Activated T-helper 9 cell treated with anti-CD3 and anti-CD28 coated beads, Interleukin-2, amount 50 U/mL, for 16 hours (primary cell): ENCODE results near the gene IGHMBP2.

ENCODE experiments used
- DNase-seq: peaks from one replicate; pipeline ENCODE4 v3.0.0-alpha.2; 2020; ENCODE audit warnings: low read depth

Gene IGHMBP2

GRCh38 chr11:68939583-68940555, 36.2 kb downstream of the IGHMBP2 start:
- DNase-seq = no peak

DNA sequence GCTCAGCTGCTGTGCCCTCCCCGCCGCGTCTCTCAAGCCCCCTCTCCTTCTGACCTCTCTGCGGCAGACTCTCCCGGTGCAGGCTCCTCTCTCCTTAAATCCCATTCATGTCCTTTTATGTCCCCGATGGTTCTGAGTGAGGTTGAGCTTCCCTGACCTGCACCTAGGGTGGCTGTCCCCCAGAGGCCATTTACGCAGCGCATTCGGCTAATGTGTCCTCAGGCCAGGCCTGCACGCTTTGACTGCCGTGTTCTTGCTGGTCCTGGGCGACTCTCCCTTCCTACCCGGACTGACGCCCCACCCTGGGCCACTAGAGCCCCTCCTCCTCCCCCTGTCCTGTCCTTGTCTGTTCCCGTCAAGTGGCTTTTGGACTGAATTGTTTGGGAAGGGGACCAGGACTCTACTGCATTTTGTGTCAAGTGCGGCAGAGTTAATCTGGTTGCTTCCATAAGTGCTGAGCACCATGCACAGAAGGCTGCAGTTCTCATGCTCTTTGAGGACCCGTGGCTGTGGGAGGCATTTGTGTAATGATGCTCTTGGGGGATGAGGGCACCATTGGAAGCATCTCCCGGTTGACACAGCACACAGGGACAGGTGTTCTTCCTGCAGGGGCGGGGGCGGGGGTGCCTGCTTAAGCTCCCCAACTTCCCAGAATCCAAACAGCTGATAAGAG, 37.1 kb downstream of the IGHMBP2 start:
- DNase-seq = no peak

- no peak for DNase-seq
These were observed 37.8 kb downstream of the IGHMBP2 start for GRCh38 chr11:68941324-68942094.

GRCh38 chr11:68942095-68942620, 38.5 kb downstream of the IGHMBP2 start:
- no peak for DNase-seq

DNA sequence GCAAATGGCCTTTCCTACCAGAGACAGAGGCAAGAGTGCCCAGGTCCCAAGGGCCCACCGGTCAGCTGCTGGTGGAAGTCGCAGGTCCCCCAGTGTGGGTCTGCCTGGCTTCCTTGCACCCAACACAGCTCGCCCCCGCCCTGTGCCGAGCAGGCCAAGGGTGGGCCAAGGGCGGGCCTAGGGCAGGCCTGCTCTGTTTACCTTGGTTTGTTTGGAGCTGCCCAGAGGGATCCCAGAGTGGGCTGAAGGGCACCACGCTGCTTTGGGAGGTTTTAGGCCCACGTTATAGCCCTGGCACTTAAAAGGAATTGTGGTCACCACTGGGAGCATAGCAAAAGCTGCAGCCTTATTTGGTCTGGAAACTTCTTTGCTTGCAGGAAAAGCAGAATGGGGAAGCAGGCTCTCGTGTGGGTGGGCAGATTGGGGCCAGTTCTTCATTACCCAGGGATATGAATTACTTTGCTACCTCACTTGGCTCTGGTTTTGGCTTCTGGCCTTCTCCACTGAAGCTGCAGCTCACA, 39.1 kb downstream of the IGHMBP2 start:
- DNase-seq = no peak

- no peak for DNase-seq
These were observed 42.9 kb downstream of the IGHMBP2 start for GRCh38 chr11:68946416-68947090.

DNA sequence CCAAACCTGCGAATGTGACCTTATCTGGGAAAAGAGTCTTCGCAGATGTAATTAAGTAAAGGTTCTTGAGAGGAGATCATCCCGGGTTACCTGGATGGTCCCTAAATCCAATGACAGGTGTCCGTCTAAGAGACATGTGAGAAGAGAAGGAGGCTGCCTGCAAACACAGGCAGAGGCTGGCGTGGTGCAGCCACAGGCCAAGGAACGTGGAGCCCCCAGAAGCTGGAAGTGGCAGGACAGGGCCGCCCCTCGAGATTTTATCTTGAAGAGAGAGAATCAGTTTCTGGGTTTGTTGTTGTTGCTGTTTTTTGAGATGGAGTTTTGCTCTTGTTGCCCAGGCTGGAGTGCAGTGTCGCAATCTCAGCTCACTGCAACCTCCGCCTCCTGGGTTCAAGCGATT, 43.5 kb downstream of the IGHMBP2 start:
- no peak for DNase-seq

DNA sequence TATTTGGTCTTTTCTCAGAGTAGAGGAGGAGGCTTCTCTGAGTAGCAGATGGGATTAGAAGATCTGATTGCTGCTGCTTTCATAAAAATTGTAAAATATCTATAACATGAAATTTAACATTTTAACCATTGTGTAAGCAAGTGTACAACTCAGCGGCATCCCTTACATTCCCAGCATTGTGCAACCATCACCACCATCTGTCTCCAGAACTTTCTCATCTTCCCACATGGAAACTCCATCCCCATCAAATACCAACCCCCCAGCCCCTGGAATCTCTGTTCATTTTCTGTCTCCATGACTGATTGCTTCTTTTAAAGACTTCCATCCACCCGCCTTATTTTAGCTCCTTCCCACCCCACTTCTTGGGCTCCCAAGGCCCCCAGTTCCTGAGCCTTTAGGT, 44.8 kb downstream of the IGHMBP2 start:
- DNase-seq = no peak

- DNase-seq = no peak
These were observed 45.2 kb downstream of the IGHMBP2 start for GRCh38 chr11:68948935-68949334.

DNA sequence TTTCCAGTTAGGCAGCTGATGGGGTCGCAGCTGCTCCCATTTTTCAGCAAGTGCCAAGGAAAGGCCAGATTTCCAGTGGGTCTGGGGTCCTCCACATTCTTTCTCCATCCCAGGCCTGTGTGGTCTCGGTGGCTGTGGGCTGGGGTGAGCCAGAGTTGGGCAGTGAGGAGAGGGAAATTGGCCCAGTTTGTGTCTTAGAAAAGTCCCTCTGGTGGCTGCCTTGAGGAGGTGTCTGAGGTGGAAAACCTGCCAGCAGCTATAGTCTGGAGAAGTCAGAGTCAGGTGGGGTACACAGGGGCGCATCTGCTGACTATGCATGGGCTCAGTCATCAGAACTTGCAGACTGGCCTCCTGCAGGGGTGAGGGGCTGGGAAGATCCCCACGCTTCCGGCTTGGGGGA, 46.6 kb downstream of the IGHMBP2 start:
- no peak for DNase-seq

- no peak for DNase-seq
These were observed 47.1 kb downstream of the IGHMBP2 start for GRCh38 chr11:68950762-68951161.

- DNase-seq = no peak
These were observed 51.3 kb downstream of the IGHMBP2 start for GRCh38 chr11:68954836-68955606.

DNA sequence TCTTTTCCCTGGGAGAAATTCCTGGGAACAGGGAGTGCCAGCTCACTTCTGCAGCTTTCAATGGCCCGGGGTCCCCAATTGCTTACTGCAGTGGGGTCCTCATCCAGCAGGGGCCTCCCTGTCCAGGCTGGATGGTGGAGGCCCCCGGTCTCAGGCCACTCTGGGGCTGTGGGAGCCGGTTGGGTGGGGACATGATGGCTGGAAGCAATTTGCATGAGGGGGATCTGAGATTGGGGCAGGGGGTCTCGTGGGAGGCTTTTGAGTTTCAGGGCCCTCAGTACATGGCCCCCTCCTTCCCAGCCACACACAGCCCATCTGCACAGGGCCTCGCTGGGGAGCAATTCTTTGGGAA, 51.9 kb downstream of the IGHMBP2 start:
- no peak for DNase-seq

DNA sequence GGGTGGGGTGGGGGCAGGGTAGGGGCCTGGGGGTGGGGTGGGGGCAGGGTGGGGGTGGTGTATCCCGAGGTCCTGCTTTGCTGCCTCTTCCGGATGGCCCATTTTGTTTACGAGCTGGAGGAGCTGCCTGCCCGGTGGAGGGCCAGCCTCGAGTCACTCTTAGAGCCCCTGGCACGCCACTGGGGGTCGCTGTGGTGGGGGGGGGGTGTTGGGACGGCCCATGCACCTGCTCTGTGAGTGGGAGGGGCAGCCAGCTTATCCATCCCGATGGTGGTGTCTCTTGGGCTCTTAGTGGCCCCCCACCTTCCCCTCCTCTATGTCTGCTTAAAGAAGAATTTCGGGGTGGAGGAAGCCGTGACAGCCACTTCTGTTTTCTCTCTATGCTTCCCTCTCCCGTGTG, 52.5 kb downstream of the IGHMBP2 start:
- DNase-seq = no peak

DNA sequence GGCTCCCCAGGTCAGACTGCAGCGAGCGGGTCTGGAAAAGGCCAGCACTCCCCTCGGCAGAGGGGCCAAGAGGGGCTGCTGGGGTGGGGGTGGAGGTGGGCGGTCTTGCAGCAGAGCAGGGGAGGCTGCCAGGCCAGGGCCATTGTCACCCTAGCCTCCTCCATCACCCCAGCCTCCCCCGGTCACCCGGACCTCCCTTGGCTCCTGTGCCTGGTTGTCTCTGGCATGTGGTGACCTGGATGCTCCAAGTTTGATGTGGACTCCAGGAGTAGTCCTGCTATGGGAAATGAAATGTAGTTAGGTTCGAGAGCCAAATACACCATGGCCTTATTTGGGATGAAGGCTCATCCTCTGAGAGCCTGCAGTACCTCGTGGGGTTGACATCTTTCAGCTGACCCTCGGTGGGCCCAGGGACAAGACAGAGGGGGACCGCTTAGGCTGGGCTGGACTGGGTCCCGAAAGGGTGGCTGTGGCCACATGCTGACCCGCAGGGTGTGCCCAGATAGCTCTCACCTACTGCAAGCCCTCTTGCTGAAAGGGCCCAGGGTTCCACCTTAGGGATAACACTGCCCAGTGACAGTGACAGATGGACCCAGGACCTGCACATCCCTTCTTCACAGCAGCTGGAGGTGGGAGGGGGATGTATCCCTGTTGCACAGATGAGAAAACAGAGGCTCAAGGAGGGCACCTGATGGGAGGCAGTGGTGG, 53.0 kb downstream of the IGHMBP2 start:
- no peak for DNase-seq

DNA sequence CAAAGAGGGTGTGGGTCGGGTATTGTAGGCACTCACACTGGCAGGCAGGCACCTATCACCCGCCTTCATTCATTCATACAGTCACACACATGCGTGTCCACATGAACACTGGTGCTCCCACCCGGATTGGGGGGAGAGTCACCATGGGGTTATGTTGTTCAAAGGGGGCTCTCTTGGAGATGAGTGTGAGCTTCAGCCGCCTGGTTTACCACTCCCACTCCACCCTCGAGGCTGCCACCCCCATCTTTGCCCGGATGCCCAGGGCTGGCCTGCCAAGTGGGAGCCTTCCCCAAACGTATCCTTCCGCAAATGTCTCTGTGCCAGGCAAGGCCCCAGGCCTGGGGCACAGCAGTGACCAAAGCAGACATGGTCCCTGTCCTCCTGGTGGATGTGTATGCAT, 54.5 kb downstream of the IGHMBP2 start:
- DNase-seq = no peak

DNA sequence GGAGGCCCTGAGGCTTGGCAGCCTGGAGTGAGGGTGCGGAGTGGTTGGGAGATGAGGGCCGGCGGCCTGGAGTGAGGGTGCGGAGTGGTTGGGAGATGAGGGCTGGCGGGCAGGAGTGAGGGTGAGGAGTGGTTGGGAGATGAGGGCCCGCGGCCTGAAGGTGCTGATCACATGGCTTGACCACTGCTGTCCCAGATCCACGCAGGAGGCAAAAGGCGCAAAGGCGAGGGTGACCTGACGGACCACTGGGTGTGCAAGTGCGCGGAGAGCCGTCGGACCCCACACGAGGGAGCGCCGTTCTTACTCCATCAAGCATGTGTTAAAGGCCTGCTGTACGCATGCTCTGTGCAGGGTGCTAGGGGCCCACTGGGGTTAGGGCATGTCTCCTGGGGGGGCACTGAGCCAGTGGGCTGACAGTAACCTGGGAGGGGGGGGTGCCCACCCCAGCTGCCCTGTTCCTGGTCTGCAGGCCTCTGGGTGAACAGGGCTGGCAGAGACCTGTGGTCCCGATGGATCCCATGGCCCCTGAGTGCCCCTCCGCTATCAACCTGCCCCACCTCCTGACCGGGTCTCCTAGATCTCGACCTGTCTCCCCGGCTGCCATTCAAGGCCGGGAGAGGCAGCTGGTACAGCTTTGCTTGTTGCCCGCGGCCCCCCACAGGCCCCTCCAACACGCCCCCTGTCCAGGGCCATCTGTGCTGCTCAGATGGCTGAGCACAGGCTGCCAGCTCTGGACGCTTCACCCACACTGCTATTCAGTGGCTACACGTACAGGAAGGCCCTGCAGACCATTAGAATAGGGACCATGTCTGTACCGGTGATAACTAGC, 56.0 kb downstream of the IGHMBP2 start:
- no peak for DNase-seq

GRCh38 chr11:68960294-68961071, 56.8 kb downstream of the IGHMBP2 start:
- DNase-seq = no peak
